ENCODE data around the gene ZNF385B. TPM values are rescaled to one million over a fixed set of nuclear protein-coding genes. Genes with fewer than 3 reads are reported as not detected.

Gene ZNF385B
- total RNA-seq, 4 donors from 2014 or later = 2.2 to 5.0 (median 4.0) TPM

DNA sequence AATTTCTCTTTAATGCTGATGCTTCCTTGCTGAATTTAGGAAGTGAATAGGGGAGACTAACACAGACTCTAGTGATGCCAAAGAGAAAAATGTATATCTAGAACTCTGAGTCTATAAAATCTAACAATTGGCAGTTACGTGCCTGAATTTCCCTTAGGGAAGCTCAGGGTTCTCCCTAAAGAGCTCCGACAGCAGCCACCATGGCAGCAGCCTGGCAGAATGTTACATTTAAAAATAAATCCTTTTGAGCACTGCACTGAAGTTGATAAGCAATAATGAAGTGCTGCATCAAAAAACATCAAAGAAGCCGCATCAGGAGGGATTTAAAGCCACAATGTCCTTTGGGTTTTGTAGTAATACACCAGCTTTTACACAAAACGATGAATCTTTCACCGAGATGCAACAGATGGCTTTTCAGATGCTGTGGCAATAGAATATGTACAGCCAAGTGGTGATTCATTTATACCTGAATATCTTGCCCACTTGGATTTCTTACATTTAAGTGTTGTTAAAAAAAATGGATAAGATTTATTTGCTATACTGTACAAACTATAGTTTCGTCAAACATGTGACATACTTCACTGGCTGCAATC is 305.6 kb downstream of the ZNF385B start:
- no peak for TF ChIP-seq POLR2A (IDR thresholded peaks at IDR 0.05; ENCODE audit: low read depth)
- TF ChIP-seq, protein P1, sequence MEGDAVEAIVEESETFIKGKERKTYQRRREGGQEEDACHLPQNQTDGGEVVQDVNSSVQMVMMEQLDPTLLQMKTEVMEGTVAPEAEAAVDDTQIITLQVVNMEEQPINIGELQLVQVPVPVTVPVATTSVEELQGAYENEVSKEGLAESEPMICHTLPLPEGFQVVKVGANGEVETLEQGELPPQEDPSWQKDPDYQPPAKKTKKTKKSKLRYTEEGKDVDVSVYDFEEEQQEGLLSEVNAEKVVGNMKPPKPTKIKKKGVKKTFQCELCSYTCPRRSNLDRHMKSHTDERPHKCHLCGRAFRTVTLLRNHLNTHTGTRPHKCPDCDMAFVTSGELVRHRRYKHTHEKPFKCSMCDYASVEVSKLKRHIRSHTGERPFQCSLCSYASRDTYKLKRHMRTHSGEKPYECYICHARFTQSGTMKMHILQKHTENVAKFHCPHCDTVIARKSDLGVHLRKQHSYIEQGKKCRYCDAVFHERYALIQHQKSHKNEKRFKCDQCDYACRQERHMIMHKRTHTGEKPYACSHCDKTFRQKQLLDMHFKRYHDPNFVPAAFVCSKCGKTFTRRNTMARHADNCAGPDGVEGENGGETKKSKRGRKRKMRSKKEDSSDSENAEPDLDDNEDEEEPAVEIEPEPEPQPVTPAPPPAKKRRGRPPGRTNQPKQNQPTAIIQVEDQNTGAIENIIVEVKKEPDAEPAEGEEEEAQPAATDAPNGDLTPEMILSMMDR (IDR thresholded peaks at IDR 0.05) = no peak
- no peak for TF ChIP-seq POLR2AphosphoS5 (IDR thresholded peaks at IDR 0.05)
- TF ChIP-seq EP300 (IDR thresholded peaks at IDR 0.05) = no peak
- WGBS = 66% methylated on average over 6 of the region's 6 CpGs
- intact Hi-C loops (cut with DNase I) = no loop called here

DNA sequence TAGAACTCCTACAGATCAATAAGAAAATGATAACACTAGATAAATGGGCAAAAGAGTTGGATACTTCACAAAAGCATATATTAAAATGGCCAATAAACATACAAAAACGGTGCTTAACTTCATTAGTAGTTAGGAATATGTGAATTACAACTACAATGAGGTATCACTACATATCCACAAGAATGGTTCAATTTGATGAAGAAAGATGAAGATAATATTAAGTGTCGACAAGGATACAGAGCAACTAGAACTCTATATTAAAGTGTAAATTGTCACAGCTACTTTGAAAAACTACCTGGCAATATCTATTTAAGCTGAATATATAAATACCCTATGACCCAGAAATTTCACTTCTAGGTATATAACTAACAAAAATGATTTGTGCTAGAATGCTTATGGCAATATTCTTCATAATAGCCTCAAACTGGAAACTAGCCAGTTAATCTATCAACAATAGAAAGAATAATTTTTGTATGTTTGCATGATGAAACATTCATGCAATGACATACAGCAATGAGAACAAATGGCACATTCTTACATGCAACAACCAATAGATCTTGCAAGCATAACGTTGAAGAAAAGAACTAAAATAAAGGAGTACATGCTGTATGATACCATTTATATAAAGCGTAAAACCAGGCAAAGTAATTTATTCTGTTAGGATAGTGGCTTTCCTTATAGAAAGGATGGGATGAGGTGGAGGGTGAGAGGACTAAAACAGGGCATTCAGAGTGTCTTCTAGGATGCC is 306.6 kb downstream of the ZNF385B start:
- no peaks in the 10 kb centered on the region for H3K4me1 ChIP-seq
- no peak for DNase-seq (ENCODE audit: extremely low spot score)
- H3K36me3 ChIP-seq = no peaks in the 10 kb centered on the region
- TF ChIP-seq POLR2AphosphoS5 (IDR thresholded peaks at IDR 0.05) (no peak), POLR2A (IDR thresholded peaks at IDR 0.05; ENCODE audit: low read depth) (no peak), EP300 (IDR thresholded peaks at IDR 0.05) (no peak)
- TF ChIP-seq, protein P1 (IDR thresholded peaks at IDR 0.05) = no peak
- 93% methylated on average over 4 of the region's 4 CpGs for WGBS
- intact Hi-C loops (cut with DNase I) = no loop called here
- no peaks in the 10 kb centered on the region for H3K27me3 ChIP-seq
- no peaks in the 10 kb centered on the region for H3K9me3 ChIP-seq
- H3K27ac ChIP-seq (replicated peaks in 1 of 4) = no peak overlapping the region
- no peak overlapping the region for H3K4me3 ChIP-seq

More for the DNA sequence above, 305.6 kb downstream of the ZNF385B start:
- no peak overlapping the region for H3K4me3 ChIP-seq
- no peaks in the 10 kb centered on the region for H3K27me3 ChIP-seq
- no peak overlapping the region for H3K27ac ChIP-seq (replicated peaks in 1 of 4)
- H3K4me1 ChIP-seq = no peaks in the 10 kb centered on the region
- no peak for DNase-seq (ENCODE audit: extremely low spot score)
- H3K36me3 ChIP-seq = no peaks in the 10 kb centered on the region
- no peaks in the 10 kb centered on the region for H3K9me3 ChIP-seq

DNA sequence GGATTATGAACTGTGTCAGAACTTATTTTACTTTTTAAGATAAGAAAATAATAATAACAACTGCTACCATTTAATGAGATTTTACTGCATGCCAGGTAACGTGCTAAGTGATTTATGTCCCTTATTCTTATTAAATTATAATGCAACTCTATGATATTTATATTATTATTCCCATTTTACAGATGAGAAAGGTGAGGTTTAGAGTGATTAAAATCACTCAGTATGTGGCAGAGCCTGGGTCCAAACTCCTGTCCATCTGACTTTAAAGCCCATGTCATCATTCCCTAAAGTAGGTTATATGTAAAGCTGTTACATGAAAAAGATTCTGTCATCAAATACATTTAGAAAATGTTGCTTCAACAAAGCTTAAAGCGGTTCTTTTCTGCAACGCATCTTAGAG is 308.0 kb downstream of the ZNF385B start:
- no peak for DNase-seq (ENCODE audit: extremely low spot score)
- H3K27me3 ChIP-seq = no peaks in the 10 kb centered on the region
- TF ChIP-seq POLR2A (IDR thresholded peaks at IDR 0.05; ENCODE audit: low read depth) = no peak
- TF ChIP-seq EP300 (IDR thresholded peaks at IDR 0.05) = no peak
- no peak for TF ChIP-seq POLR2AphosphoS5 (IDR thresholded peaks at IDR 0.05)
- TF ChIP-seq, protein P1 (IDR thresholded peaks at IDR 0.05) = no peak
- no peaks in the 10 kb centered on the region for H3K9me3 ChIP-seq
- no peak overlapping the region for H3K27ac ChIP-seq (replicated peaks in 1 of 4)
- WGBS = 93% methylated on average over 3 of the region's 3 CpGs
- intact Hi-C loops (cut with DNase I) = no loop called here
- H3K4me3 ChIP-seq = no peak overlapping the region
- H3K36me3 ChIP-seq = no peaks in the 10 kb centered on the region
- no peaks in the 10 kb centered on the region for H3K4me1 ChIP-seq

DNA sequence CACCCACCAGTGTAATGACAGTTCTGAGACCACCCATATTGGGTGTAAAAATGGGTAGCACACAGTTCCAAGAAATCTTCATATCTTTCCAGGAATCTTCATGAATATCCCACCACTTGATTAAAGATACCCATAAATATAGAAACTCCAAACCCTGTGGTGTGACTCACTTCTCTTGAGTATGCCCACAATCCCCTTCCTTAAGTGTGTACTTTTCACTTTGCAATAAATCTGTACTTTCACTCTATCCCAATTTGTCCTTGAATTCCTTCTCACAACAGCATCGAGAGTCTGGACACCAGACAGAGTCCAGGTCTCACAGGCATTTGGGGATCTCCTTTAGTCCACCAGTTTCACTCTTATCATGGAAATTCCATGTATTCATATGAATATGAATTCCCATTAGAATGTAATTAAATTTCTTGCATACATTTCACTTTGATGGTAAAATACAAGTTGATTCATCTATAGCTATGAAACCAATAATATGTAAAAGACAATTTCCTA is 309.8 kb downstream of the ZNF385B start:
- no peaks in the 10 kb centered on the region for H3K27me3 ChIP-seq
- TF ChIP-seq POLR2A (IDR thresholded peaks at IDR 0.05; ENCODE audit: low read depth) (no peak), EP300 (IDR thresholded peaks at IDR 0.05) (no peak), POLR2AphosphoS5 (IDR thresholded peaks at IDR 0.05) (no peak)
- TF ChIP-seq, protein P1 (IDR thresholded peaks at IDR 0.05) = no peak
- no peak for DNase-seq (ENCODE audit: extremely low spot score)
- intact Hi-C loops (cut with DNase I) = no loop called here
- no peaks in the 10 kb centered on the region for H3K36me3 ChIP-seq
- H3K9me3 ChIP-seq = no peaks in the 10 kb centered on the region
- H3K4me3 ChIP-seq = no peak overlapping the region
- no peaks in the 10 kb centered on the region for H3K4me1 ChIP-seq
- H3K27ac ChIP-seq (replicated peaks in 1 of 4) = no peak overlapping the region
- 78% methylated on average over 1 of the region's 1 CpG for WGBS

Data from esophagus muscularis mucosa (tissue), 4 donors.